GM19467 (cell line): Measurements from ENCODE around the gene METTL25B.

Experiments used
- ATAC-seq: cut with Tn5 transposase; IDR thresholded peaks from one replicate; pipeline ENCODE4 v1.9.1; 2021; ENCODE audit warnings: mild to moderate bottlenecking, moderate library complexity; ENCODE audit not compliant: unreplicated experiment

Gene METTL25B

GRCh38 chr1:156727926-156728598 is at the start of gene METTL25B:
Gene METTL25B (plus strand): TSS chr1:156728469. CDS start chr1:156729105, 636 bp downstream.
- peak; percentile 53 for ATAC-seq

DNA sequence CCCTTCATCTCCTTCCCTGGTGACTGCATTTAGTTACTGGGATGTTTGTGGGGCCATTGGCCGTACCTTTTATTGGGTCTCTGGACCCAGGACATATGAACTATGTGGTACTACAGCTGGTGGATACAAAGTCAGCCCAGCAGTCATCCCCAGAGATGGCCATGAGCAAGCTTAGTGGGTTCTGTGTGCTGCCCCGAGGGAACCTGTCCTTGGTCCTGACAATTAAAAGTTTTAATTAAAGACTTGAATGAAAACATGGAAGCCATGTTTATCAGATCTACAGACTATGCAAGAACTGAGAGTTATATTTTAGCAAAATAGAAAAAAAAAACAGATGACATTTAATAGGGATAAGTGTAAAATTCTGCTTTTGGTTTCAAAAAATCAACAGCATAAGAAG is 48.2 kb upstream of the METTL25B start:
- ATAC-seq = no peak

- no peak for ATAC-seq
These were observed 46.9 kb upstream of the METTL25B start for GRCh38 chr1:156681196-156681960.

GRCh38 chr1:156682166-156682890 is 45.9 kb upstream of the METTL25B start:
- no peak for ATAC-seq

GRCh38 chr1:156684227-156684782 is 44.0 kb upstream of the METTL25B start:
- ATAC-seq = no peak

- ATAC-seq = no peak
These were observed 39.0 kb upstream of the METTL25B start for GRCh38 chr1:156689035-156689952.

DNA sequence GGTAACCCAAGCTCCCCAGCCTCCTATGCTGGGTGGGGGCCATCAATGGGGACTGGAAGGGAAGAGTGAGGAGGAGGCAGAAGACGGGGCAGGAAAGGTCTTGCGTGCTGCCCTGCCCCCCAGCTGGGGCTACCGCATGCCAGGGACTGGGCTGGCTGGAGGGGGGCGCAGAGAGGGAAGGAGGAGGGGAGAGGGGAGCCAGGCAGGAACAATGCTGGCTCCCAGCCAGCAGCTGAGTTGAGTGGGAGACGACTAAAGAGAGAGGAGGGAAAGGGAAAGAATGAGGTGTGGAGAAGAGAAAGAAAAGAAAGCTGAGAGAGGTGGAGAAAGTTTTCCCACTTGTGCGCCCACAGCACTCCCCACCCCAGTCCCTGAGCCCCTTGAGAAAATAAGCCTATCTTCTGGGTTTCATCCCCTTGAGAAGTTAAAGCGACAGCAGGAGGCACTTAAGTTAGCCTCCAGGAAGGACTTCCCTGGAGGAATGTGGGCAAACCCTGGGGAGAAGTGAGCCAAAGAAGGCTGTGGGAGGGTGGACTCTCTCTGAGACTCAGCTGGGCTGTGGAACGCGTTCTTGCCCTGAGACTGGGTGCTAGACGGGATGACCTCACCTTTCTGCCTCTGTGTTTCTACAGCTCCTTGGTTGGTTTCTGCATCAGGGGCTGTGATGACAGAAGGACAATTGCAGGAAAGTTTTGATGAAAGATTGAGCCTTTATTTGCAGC is 38.2 kb upstream of the METTL25B start:
- ATAC-seq = no peak

GRCh38 chr1:156690675-156691036 is 37.6 kb upstream of the METTL25B start:
- no peak for ATAC-seq

GRCh38 chr1:156691191-156691590 is 37.1 kb upstream of the METTL25B start:
- ATAC-seq = no peak

DNA sequence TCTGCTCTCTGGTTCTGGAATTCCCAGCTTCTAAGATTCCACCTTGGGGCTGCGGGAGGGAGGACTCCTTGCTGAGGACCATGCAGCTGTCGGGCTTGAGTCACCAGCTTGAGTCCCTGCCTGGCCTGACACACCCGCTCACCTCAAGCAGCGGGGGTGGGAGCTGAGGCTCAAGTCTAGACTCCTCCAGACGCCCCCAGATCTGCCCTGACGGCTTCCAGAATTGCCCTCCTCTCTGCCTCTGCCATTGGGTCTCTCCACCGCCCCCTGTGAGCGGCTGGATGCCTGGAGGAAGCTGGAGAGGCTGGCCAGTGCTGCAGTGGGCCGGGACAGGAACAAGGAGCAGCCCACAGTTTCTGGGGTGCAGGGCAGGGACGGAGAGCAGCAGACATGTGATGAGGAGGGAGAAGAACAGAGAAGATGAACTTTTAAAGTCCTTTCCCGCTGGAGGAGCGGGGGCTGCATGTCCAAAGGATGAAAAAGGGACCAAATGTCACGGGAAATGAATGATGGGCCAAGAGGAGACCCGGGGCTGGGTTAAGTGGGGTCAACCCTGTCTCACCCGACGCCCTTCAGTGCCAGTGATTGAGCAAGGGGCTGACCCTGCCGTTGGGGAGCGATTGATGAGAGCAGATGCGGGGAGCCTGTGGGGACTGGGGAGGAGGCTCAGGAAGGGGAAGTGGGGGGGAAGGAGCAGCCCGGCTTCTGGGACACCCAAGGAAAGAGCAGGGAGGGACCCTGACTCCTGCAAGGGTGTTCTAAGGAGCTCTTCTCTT is 36.4 kb upstream of the METTL25B start:
- ATAC-seq = no peak

DNA sequence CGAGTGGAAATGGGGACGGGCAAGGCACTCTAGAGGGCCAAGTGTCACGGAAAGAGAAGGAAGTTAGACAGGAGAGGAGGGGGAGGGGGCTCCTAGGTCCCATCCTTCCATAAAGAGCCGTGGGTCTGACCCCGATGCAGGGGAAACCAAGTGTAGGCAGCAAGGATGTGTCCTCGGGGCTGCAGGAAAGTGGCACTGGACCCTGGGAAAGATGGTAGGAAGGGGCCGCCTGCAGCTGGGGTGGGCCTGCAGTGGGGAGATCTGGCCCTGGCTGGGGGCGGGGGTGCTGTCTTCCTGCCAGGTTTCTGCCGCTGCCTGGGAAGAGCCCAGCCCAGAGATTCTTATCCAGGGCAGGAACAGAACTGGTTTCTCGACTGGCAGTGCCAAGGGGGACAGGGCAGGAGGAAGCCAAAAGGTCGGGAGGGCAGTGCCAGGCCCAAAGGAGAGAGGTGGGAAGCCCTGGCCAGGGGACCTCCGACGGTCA is 35.8 kb upstream of the METTL25B start:
- ATAC-seq = no peak

DNA sequence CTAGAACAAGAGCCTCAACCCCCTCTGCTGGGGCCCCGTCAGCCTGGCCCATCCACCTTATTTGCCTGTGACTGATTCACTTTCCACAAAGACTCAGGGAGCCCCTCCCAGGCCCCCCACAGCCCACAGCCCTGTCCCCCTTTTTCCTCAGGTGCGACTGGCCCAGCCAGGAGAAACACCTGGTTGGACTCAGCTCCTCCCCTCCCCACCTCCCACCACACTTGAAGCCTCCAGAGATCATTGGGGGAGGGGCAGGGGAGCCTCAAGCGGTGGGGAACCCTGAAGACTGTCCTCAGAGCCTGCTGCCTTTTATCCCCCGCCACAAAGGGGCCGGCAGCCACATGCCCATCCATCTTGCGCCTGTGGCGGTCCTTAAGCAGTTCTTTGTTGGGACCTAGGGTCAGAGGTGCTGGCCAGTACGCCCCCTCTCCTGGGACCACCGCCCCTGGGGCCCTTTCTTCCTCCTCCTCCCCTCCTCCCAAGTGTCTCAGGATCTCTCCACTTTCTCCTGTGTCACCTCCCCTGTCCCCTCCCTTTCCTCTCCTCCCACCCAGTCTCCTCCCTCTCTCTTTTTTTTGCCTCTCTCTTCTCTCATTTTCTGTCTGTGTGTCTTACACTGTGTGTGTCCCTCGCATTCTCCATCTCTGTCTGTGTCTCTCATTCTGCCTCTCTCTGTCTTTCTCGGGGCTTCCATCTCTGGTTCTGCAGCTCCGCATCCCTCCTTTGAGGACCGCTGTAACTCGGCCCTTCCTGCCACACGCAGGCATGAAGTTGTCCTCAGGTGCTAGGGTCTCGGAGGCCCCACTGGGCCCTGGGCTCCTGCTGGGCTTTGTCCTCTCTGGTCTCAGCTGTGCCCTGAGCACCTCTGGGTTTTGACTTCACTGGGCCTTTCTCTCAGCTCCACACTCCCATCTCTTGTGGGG is 35.1 kb upstream of the METTL25B start:
- no peak for ATAC-seq

GRCh38 chr1:156693848-156694689 is 34.2 kb upstream of the METTL25B start:
- ATAC-seq = no peak

DNA sequence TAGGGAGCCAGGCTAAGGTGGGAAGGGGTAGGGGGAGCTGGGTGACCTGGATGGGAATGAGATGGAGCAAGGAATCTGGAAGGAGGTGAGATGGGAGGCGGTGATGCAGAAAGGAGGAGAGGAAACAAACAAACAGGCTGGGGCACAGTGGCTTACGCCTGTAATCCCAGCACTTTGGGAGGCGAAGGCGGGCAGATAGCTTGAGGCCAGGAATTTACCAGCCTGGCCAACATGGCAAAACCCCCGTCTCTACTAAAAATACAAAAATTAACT is 33.6 kb upstream of the METTL25B start:
- ATAC-seq = no peak

- no peak for ATAC-seq
These were observed 31.5 kb upstream of the METTL25B start for GRCh38 chr1:156696755-156697154.

DNA sequence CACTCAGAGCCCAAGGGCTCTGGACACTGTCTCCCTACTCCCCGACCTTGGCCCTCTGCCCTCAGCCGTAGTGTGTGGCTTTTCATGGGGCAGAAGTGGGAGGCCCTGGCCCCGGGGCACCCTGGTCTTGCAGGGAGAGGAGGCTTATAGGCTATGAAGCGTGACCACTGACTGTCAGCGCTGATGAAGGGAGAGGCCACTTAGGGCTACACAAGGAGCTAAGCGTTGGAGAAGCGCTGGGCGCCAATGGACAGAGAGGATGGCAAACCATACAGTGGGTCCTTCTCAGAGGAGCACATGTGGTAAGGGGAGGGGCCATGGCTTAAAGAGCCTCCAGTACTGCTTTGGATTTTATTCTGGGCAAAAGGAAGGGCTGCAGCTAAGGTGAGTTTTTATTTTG is 30.8 kb upstream of the METTL25B start:
- ATAC-seq = no peak

DNA sequence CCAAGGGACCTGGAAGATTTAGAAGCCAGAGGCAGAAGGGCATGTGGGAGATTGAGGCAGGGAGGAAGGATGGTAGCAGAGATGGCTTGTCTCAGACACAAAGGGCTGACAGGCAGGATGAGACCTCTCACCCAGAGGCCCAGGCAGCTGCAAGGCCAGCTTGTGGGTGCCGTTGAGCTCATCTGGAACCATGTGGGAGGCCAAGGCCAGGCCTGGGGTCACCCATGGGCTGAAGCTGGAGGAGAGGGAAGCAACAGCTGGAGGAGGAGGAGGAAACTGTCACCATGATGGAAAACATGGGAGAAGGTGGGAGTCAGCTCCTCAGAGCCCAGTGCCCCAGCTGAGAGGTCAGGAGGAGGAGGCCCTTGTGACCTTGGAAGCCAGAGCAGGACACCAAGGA is 29.3 kb upstream of the METTL25B start:
- no peak for ATAC-seq
